SK-N-MC (cell line): ENCODE measurements around the gene PLEK.

Experiments used
- EZH2 ChIP-seq: fragments of 200-600 bp; sonication (generic); IDR thresholded peaks from one replicate; pipeline ENCODE4 v1.6.1; 2017; ENCODE audit warnings: antibody characterized with exemption
- FOXP2 ChIP-seq: optimal IDR thresholded peaks from 2 replicates; pipeline ENCODE3; 2011; ENCODE audit warnings: mild to moderate bottlenecking, moderate library complexity; ENCODE audit not compliant: insufficient read depth; ENCODE audit errors: extremely low read length, control extremely low read depth
- POLR2AphosphoS5 ChIP-seq: IDR thresholded peaks from 2 replicates; pipeline ENCODE4 v1.6.1; 2012; ENCODE audit warnings: mild to moderate bottlenecking, low read depth, low read length, borderline replicate concordance

GRCh38 chr2:68436270-68436669, 71.2 kb downstream of the PLEK start:
- TF ChIP-seq FOXP2 = no peak
- TF ChIP-seq EZH2 = no peak
- TF ChIP-seq POLR2AphosphoS5 = no peak
